Liver (tissue), 9 donors: ENCODE data around the gene DPEP2. TPM values are rescaled to one million over a fixed set of nuclear protein-coding genes. Genes with fewer than 3 reads are reported as not detected.

Experiments
- DNase-seq: peaks from one replicate; pipeline ENCODE4 v3.0.0-alpha.2; 2017; ENCODE audit warnings: low spot score
- H3K27ac ChIP-seq, 2 donors: one replicate each; pipeline ENCODE4 v1.7.0; 2013; ENCODE audit warnings: inconsistent platforms in 2 of 2, low read length in 2 of 2, control low read depth in 1 of 2, low read depth in 1 of 2, mild to moderate bottlenecking in 1 of 2
- H3K27me3 ChIP-seq, 4 donors: one replicate each; pipeline versions ENCODE4 v1.6.1 to v1.7.0; 2013; ENCODE audit warnings: low read length in 3 of 4, inconsistent platforms in 1 of 4, mild to moderate bottlenecking in 1 of 4, moderate library complexity in 1 of 4; ENCODE audit not compliant: control insufficient read depth in 4 of 4, insufficient read depth in 4 of 4
- H3K36me3 ChIP-seq, 4 donors: one replicate each; pipeline versions ENCODE4 v1.6.1 to v1.7.0; 2013; ENCODE audit warnings: low read length in 3 of 4, mild to moderate bottlenecking in 3 of 4, low read depth in 1 of 4, moderate library complexity in 1 of 4; ENCODE audit not compliant: control insufficient read depth in 4 of 4, insufficient read depth in 3 of 4
- H3K4me1 ChIP-seq, 4 donors: one replicate each; pipeline versions ENCODE4 v1.6.1 to v1.7.0; 2013; ENCODE audit warnings: low read length in 3 of 4, mild to moderate bottlenecking in 3 of 4, moderate library complexity in 1 of 4; ENCODE audit not compliant: control insufficient read depth in 4 of 4, insufficient read depth in 4 of 4
- H3K4me3 ChIP-seq, 3 donors: one replicate each; pipeline versions ENCODE4 v1.6.1 to v1.7.0; 2013; ENCODE audit warnings: low read length in 3 of 3, control low read depth in 1 of 3, low read depth in 1 of 3, mild to moderate bottlenecking in 1 of 3
- H3K9ac ChIP-seq, 2 donors: one replicate each; pipeline ENCODE4 v1.7.0; 2013; ENCODE audit warnings: low read length in 2 of 2, mild to moderate bottlenecking in 2 of 2, moderate library complexity in 2 of 2, control low read depth in 1 of 2, low read depth in 1 of 2
- H3K9me3 ChIP-seq, 4 donors: one replicate each; pipeline versions ENCODE4 v1.6.1 to v1.7.0; 2013; ENCODE audit warnings: low read length in 3 of 4; ENCODE audit not compliant: control insufficient read depth in 4 of 4
- ATF3 ChIP-seq: IDR thresholded peaks from 2 replicates; pipeline ENCODE4 v1.6.1; 2016; ENCODE audit warnings: antibody characterized with exemption
- EGR1 ChIP-seq, 2 donors: IDR thresholded peaks; 2 replicates each; pipeline ENCODE4 v1.6.1; 2016 to 2018; ENCODE audit warnings: antibody characterized with exemption in 2 of 2, low read depth in 2 of 2
- FOXA1 ChIP-seq: IDR thresholded peaks from 2 replicates; pipeline ENCODE4 v1.6.1; 2016; ENCODE audit warnings: antibody characterized with exemption
- FOXA2 ChIP-seq: IDR thresholded peaks from 2 replicates; pipeline ENCODE4 v1.6.1; 2016; ENCODE audit warnings: antibody characterized with exemption
- GABPA ChIP-seq, 2 donors: IDR thresholded peaks in 1 of 2; conservative IDR thresholded peaks in 1 of 2; 2 replicates each; pipeline ENCODE4 v1.6.1; 2016; ENCODE audit warnings: antibody characterized with exemption in 2 of 2, mild to moderate bottlenecking in 1 of 2, moderate library complexity in 1 of 2
- HNF4A ChIP-seq, 2 donors: conservative IDR thresholded peaks; 2 replicates each; pipeline ENCODE4 v1.6.1; 2016; ENCODE audit warnings: antibody characterized with exemption in 2 of 2, mild to moderate bottlenecking in 2 of 2
- HNF4G ChIP-seq: IDR thresholded peaks from 2 replicates; pipeline ENCODE4 v1.6.1; 2016; ENCODE audit warnings: antibody characterized with exemption
- JUND ChIP-seq, 2 donors: IDR thresholded peaks; 2 replicates each; pipeline ENCODE4 v1.6.1; 2016; ENCODE audit warnings: antibody characterized with exemption in 2 of 2
- MAX ChIP-seq: IDR thresholded peaks from 2 replicates; pipeline ENCODE4 v1.6.1; 2016; ENCODE audit warnings: antibody characterized with exemption
- NR2F2 ChIP-seq: IDR thresholded peaks from 2 replicates; pipeline ENCODE4 v1.6.1; 2016; ENCODE audit warnings: antibody characterized with exemption
- RAD21 ChIP-seq, 2 donors: IDR thresholded peaks; 2 replicates each; pipeline ENCODE4 v1.6.1; 2016; ENCODE audit warnings: antibody characterized with exemption in 2 of 2, mild to moderate bottlenecking in 2 of 2
- RXRA ChIP-seq, 2 donors: IDR thresholded peaks; 2 replicates each; pipeline ENCODE4 v1.6.1; 2017 to 2018; ENCODE audit warnings: antibody characterized with exemption in 2 of 2, mild to moderate bottlenecking in 1 of 2
- SP1 ChIP-seq: IDR thresholded peaks from 2 replicates; pipeline ENCODE4 v1.6.1; 2018; ENCODE audit warnings: antibody characterized with exemption, mild to moderate bottlenecking
- TAF1 ChIP-seq: conservative IDR thresholded peaks from 2 replicates; pipeline ENCODE4 v1.6.1; 2016; ENCODE audit warnings: antibody characterized with exemption, mild to moderate bottlenecking
- YY1 ChIP-seq: IDR thresholded peaks from 2 replicates; pipeline ENCODE4 v1.6.1; 2016; ENCODE audit warnings: antibody characterized with exemption, mild to moderate bottlenecking
- WGBS: extraction: QIAGEN DNeasy Blood & Tissue Kit; methylation state at CpG from one replicate; pipeline ENCODE4 v1.1.7; 2013; 5-methylcytosine and 5-hydroxymethylcytosine counted together
- polyA plus RNA-seq, 2 donors: library from polyadenylated mRNA; stranded (reverse) in 1 of 2; unstranded in 1 of 2; fragments of 200-250 nt in 1 of 2; fragments of >200 nt in 1 of 2; fragmentation: Nextera tagmentation in 1 of 2; extraction: Ambion mirVana in 1 of 2; gene quantifications; one replicate each; pipeline versions ENCODE4 v1.2.1 to v1.2.3, GENCODE V29; 2013 to 2015
- total RNA-seq, 2 donors: library from RNA; depleted of rRNA; stranded (reverse); fragments of >200 nt; gene quantifications; one replicate each; pipeline ENCODE4 v1.2.3, GENCODE V29; 2014
- TF ChIP-seq, protein P1 (sequence below): IDR thresholded peaks from 2 replicates; pipeline ENCODE4 v1.6.1; 2016; ENCODE audit warnings: antibody characterized with exemption, mild to moderate bottlenecking
- TF ChIP-seq, protein P2 (sequence below): IDR thresholded peaks from 2 replicates; pipeline ENCODE4 v1.6.1; 2016; ENCODE audit warnings: antibody characterized with exemption
- TF ChIP-seq, protein P3 (sequence below): fragments of 150-350 bp; IDR thresholded peaks from 2 replicates; pipeline ENCODE4 v1.5.1; 2017; ENCODE audit warnings: improper control_type of control experiment, low read depth, low read length; ENCODE audit not compliant: missing input control
- donor health status: healthy.
- donor health status: healthy.
- donor health status: healthy.
- donor health status: healthy.
- donor health status: healthy.

Gene DPEP2
- total and polyA plus RNA-seq, 4 donors = 1.4 to 2.4 (median 1.9) TPM

- no peak overlapping the region for H3K27ac ChIP-seq
- no peak for DNase-seq
- 86% methylated on average over 9 of the region's 9 CpGs for WGBS
- no peaks in the 10 kb centered on the region for H3K27me3 ChIP-seq
- no peak overlapping the region for H3K4me3 ChIP-seq
- H3K4me1 ChIP-seq = peaks cover 0 to 5% (median 2%) of the 10 kb centered on the region in 4 donors
- H3K9me3 ChIP-seq = no peaks in the 10 kb centered on the region
- H3K36me3 ChIP-seq = peaks cover 0 to 4% (median 1%) of the 10 kb centered on the region in 4 donors
- TF ChIP-seq, protein P1, sequence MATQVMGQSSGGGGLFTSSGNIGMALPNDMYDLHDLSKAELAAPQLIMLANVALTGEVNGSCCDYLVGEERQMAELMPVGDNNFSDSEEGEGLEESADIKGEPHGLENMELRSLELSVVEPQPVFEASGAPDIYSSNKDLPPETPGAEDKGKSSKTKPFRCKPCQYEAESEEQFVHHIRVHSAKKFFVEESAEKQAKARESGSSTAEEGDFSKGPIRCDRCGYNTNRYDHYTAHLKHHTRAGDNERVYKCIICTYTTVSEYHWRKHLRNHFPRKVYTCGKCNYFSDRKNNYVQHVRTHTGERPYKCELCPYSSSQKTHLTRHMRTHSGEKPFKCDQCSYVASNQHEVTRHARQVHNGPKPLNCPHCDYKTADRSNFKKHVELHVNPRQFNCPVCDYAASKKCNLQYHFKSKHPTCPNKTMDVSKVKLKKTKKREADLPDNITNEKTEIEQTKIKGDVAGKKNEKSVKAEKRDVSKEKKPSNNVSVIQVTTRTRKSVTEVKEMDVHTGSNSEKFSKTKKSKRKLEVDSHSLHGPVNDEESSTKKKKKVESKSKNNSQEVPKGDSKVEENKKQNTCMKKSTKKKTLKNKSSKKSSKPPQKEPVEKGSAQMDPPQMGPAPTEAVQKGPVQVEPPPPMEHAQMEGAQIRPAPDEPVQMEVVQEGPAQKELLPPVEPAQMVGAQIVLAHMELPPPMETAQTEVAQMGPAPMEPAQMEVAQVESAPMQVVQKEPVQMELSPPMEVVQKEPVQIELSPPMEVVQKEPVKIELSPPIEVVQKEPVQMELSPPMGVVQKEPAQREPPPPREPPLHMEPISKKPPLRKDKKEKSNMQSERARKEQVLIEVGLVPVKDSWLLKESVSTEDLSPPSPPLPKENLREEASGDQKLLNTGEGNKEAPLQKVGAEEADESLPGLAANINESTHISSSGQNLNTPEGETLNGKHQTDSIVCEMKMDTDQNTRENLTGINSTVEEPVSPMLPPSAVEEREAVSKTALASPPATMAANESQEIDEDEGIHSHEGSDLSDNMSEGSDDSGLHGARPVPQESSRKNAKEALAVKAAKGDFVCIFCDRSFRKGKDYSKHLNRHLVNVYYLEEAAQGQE = no peak
- TF ChIP-seq HNF4A (conservative IDR thresholded peaks at IDR 0.05) (no peak), TAF1 (no peak), GABPA (IDR thresholded peaks at IDR 0.05 in 1 of 2, conservative IDR thresholded peaks at IDR 0.05 in 1 of 2) (no peak), HNF4G (no peak), FOXA1 (no peak), YY1 (no peak), SP1 (no peak), EGR1 (IDR thresholded peaks at IDR 0.05; ENCODE audit: low read depth in 2 of 2) (no peak), NR2F2 (no peak), JUND (IDR thresholded peaks at IDR 0.05) (no peak), RXRA (IDR thresholded peaks at IDR 0.05) (no peak), FOXA2 (no peak), RAD21 (IDR thresholded peaks at IDR 0.05) (no peak), ATF3 (no peak), MAX (no peak)
- TF ChIP-seq, protein P2, sequence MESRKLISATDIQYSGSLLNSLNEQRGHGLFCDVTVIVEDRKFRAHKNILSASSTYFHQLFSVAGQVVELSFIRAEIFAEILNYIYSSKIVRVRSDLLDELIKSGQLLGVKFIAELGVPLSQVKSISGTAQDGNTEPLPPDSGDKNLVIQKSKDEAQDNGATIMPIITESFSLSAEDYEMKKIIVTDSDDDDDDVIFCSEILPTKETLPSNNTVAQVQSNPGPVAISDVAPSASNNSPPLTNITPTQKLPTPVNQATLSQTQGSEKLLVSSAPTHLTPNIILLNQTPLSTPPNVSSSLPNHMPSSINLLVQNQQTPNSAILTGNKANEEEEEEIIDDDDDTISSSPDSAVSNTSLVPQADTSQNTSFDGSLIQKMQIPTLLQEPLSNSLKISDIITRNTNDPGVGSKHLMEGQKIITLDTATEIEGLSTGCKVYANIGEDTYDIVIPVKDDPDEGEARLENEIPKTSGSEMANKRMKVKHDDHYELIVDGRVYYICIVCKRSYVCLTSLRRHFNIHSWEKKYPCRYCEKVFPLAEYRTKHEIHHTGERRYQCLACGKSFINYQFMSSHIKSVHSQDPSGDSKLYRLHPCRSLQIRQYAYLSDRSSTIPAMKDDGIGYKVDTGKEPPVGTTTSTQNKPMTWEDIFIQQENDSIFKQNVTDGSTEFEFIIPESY = no peak
- TF ChIP-seq, protein P3, sequence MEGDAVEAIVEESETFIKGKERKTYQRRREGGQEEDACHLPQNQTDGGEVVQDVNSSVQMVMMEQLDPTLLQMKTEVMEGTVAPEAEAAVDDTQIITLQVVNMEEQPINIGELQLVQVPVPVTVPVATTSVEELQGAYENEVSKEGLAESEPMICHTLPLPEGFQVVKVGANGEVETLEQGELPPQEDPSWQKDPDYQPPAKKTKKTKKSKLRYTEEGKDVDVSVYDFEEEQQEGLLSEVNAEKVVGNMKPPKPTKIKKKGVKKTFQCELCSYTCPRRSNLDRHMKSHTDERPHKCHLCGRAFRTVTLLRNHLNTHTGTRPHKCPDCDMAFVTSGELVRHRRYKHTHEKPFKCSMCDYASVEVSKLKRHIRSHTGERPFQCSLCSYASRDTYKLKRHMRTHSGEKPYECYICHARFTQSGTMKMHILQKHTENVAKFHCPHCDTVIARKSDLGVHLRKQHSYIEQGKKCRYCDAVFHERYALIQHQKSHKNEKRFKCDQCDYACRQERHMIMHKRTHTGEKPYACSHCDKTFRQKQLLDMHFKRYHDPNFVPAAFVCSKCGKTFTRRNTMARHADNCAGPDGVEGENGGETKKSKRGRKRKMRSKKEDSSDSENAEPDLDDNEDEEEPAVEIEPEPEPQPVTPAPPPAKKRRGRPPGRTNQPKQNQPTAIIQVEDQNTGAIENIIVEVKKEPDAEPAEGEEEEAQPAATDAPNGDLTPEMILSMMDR = no peak
- no peak overlapping the region for H3K9ac ChIP-seq
Measured at GRCh38 chr16:68037841-68038597, 38.7 kb upstream of the DPEP2 start.
